Embryonic facial prominence (tissue), 1 donor: ENCODE measurements around the gene BAIAP3.

Source experiments
- DNase-seq: peaks from one replicate; pipeline ENCODE4 v3.0.0-alpha.2; 2016; ENCODE audit errors: extremely low spot score

Gene BAIAP3

DNA sequence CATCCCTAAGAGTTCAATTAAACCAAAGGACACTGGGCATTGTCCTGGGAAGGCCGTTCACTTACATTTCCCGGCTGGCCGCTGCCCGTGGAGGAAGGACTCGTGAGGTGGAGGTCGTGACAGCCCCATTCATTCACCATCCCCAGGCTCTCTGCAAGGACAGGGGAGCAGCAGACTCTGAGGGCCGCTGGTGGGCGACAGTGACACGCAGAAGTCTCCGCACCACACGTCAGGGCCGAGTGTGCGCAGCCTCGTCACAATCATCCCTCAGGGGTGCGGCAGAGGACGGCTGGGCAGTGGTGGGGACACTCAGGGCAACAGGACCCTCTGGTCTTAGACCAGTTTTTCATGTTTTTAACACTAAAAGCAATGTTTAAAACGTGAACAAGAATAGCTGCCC, 59.4 kb downstream of the BAIAP3 start:
- DNase-seq, result no peak

DNA sequence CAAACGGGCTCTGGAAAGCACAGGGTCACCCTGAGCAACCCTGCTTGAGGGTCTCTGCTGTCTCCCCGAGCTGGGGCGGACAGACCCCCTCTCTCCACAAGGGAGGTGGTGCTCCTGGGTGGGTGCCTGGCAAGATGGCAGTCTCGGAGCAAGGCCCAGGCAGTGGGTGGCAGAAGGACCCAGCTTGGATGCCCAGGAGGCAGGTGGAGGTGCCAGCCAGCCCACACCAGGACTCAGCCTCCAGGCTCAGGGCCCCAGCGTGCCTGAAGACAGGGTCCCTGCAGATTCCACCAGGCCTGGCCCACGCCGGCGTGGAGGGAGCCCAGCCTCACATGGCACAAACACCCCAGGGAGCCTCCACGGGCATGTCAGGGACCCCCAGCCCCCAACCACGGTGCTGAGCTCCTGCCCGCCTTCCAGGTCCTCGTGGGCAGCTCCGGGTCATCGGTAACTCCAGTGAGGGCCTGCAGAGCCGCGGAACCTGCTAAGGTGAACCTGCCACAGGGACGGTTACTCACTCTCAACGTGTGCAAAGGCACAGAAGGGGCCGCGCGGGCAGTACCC, 60.2 kb downstream of the BAIAP3 start:
- no peak for DNase-seq

DNA sequence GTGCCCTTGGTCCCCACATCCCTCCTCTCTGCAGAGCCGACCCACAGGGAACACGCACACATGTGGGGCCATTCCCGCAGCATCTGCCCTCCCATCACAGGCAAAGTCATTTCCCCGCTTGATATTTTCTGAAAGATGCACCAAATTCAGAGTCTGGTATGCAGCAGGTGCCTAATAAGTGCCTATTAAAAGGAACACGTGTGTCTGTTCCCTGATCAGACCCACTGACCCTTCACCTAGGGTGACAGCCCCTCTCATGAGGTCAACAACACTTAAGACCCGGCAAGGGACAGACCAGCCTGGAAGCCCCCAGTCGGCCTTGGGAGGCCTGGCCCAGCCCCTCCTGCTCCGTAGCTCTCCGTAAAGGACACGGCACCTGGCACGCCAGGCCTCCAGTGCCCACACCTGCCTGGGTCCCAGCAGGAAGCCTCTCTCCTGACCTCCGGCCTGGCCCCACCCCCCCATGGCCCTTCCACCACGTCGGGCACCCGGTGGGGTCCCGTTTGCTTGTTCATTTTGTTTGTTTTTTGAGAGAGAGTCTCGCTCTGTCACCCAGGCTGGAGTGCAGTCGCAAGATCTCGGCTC, 61.0 kb downstream of the BAIAP3 start:
- DNase-seq, result no peak

DNA sequence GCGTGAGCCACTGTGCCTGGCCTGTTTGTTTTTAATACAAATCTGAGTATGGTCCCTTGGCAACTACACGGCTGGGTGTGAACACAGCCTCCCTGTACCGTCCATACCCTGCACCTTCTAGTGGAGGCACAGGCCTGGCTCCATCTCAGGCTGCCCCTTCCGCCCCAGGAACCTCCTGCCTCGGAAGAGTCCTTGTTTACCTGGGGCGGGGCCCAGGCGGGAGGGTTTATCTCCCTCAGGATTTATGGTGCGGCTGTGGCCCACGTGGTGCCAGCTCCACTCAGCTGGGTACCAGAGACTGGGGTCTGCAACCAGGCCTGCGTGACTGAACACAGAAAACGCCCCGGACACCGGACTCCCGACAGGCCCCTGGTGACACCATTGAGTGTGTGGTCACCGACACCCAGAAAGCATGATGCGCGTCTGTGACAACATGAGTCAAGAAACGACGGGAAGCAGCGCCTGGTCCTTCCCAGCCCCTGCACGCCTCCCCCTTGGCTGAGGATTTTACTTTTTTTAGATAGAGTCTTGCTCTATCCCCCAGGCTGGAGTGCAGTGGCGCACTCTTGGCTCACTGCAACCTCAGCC, 62.1 kb downstream of the BAIAP3 start:
- DNase-seq, result no peak

DNA sequence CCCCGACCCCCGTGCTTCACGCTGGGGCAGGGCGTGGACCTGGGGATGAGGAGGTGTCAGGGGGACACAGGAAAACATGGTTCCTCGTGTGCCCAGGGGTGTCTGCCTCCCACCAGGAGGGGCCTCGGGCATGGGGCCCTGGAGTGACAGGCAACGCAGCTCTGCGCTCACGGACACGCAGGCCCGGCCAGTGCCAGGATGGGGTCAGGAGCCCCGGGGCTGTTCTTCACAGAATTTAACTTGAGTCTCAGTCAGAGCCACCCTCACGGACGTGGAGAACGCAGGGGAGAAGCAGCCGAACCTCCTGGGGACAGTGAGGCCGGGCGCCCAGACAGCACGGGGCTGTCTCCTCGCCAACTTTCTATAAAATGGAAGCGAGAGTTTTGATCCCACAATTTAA, 64.3 kb downstream of the BAIAP3 start:
- no peak for DNase-seq

DNA sequence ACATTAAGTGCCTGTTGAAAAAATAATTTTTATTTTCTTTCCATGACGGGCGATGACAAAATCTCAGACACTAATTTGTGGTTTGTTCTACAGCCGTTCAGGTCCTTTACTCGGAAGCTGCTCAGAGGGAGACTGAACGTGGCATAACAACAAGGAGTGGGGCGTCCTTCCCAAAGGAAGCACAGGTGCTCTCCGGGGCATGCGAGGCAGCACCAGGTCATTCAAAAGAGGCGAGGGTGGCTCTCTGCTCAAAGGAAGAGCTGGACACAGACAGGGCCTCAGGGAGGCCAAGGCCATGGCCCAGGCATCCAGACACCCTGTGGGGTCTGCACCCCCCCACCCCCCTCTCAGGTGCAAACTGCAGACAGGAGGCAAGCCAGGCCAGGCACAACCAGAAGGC, 64.9 kb downstream of the BAIAP3 start:
- no peak for DNase-seq
